Esophagus muscularis mucosa (tissue), 4 donors: ENCODE measurements around the gene CAMTA1.

Source experiments
- EP300 ChIP-seq: sonication (generic); formaldehyde crosslinking; IDR thresholded peaks from one replicate; pipeline ENCODE4 v1.6.1; 2017; ENCODE audit warnings: antibody characterized with exemption
- POLR2A ChIP-seq: fragments of 450-650 bp; IDR thresholded peaks from one replicate; pipeline ENCODE4 v1.6.1; 2017; ENCODE audit warnings: antibody characterized with exemption, moderate library complexity, mild to moderate bottlenecking, low read depth
- TF ChIP-seq, protein P1 (sequence below), 3 experiments: fragments of 200-600 bp in 2 of 3; fragments of 450-650 bp in 1 of 3; sonication (generic) in 2 of 3; IDR thresholded peaks; one replicate each; pipeline ENCODE4 v1.5.1; 2017 to 2019; ENCODE audit warnings: antibody characterized with exemption in 3 of 3, mild to moderate bottlenecking in 2 of 3, moderate library complexity in 1 of 3

- no peak for TF ChIP-seq EP300
- TF ChIP-seq, protein P1, sequence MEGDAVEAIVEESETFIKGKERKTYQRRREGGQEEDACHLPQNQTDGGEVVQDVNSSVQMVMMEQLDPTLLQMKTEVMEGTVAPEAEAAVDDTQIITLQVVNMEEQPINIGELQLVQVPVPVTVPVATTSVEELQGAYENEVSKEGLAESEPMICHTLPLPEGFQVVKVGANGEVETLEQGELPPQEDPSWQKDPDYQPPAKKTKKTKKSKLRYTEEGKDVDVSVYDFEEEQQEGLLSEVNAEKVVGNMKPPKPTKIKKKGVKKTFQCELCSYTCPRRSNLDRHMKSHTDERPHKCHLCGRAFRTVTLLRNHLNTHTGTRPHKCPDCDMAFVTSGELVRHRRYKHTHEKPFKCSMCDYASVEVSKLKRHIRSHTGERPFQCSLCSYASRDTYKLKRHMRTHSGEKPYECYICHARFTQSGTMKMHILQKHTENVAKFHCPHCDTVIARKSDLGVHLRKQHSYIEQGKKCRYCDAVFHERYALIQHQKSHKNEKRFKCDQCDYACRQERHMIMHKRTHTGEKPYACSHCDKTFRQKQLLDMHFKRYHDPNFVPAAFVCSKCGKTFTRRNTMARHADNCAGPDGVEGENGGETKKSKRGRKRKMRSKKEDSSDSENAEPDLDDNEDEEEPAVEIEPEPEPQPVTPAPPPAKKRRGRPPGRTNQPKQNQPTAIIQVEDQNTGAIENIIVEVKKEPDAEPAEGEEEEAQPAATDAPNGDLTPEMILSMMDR (IDR thresholded peaks at IDR 0.05), result no peak
- TF ChIP-seq POLR2A, result no peak
Measured at GRCh38 chr1:7592120-7592798, 807.0 kb downstream of the CAMTA1 start.
